WTC11 (cell line): Measurements from ENCODE around the gene NLRP6. TPM values are rescaled to one million over a fixed set of nuclear protein-coding genes. Genes with fewer than 3 reads are reported as not detected.
A peak's percentile ranks its signal among the peaks of the same experiment; 100 is the strongest.

Experiments used
- ARID4B ChIP-seq: sonication (generic); formaldehyde crosslinking; IDR thresholded peaks from 2 replicates; pipeline ENCODE4 v1.8.0; 2023; ENCODE audit warnings: missing genetic modification reagents, mild to moderate bottlenecking, borderline replicate concordance
- ETV6 ChIP-seq: sonication (generic); formaldehyde crosslinking; IDR thresholded peaks from 2 replicates; pipeline ENCODE4 v1.8.1; 2022; ENCODE audit warnings: mild to moderate bottlenecking, missing genetic modification reagents
- FOXJ3 ChIP-seq: sonication (generic); formaldehyde crosslinking; IDR thresholded peaks from 2 replicates; pipeline ENCODE4 v1.9.0; 2021; ENCODE audit warnings: missing genetic modification reagents, mild to moderate bottlenecking, borderline replicate concordance
- GRHL2 ChIP-seq: fragments of 250-450 bp; sonication (Bioruptor Pico); IDR thresholded peaks from 2 replicates; pipeline ENCODE4 v1.8.0; 2022; ENCODE audit warnings: mild to moderate bottlenecking, moderate library complexity; ENCODE audit not compliant: insufficient replicate concordance, severe bottlenecking
- HMGA2 ChIP-seq: fragments of 250-450 bp; sonication (Bioruptor Pico); IDR thresholded peaks from 2 replicates; pipeline ENCODE4 v1.4.0; 2021; ENCODE audit warnings: mild to moderate bottlenecking, moderate library complexity
- IRF2 ChIP-seq: sonication (generic); formaldehyde crosslinking; IDR thresholded peaks from 2 replicates; pipeline ENCODE4 v1.8.0; 2022; ENCODE audit warnings: low read depth, missing genetic modification reagents, borderline replicate concordance
- KAT7 ChIP-seq: sonication (generic); formaldehyde crosslinking; IDR thresholded peaks from 2 replicates; pipeline ENCODE4 v1.8.1; 2023; ENCODE audit warnings: missing genetic modification reagents, mild to moderate bottlenecking, borderline replicate concordance
- MYBL2 ChIP-seq: sonication (generic); formaldehyde crosslinking; IDR thresholded peaks from 2 replicates; pipeline ENCODE4 v1.8.1; 2023; ENCODE audit warnings: mild to moderate bottlenecking, moderate library complexity, missing genetic modification reagents
- NFYB ChIP-seq: sonication (generic); formaldehyde crosslinking; conservative IDR thresholded peaks from 2 replicates; pipeline ENCODE4 v1.8.0; 2022; ENCODE audit warnings: low read depth, missing genetic modification reagents
- NR2C2 ChIP-seq: sonication (generic); formaldehyde crosslinking; IDR thresholded peaks from 2 replicates; pipeline ENCODE4 v1.8.0; 2022; ENCODE audit warnings: mild to moderate bottlenecking, missing genetic modification reagents
- NR3C1 ChIP-seq: sonication (generic); formaldehyde crosslinking; conservative IDR thresholded peaks from 2 replicates; pipeline ENCODE4 v1.8.1; 2023; ENCODE audit warnings: low read depth, mild to moderate bottlenecking, missing genetic modification reagents
- PRDM15 ChIP-seq: sonication (generic); formaldehyde crosslinking; IDR thresholded peaks from 2 replicates; pipeline ENCODE4 v1.8.0; 2022; ENCODE audit warnings: missing genetic modification reagents
- PRRX2 ChIP-seq: fragments of 250-450 bp; sonication (Bioruptor Pico); IDR thresholded peaks from 2 replicates; pipeline ENCODE4 v1.8.0; 2021; ENCODE audit warnings: mild to moderate bottlenecking
- TP53 ChIP-seq: sonication (generic); formaldehyde crosslinking; IDR thresholded peaks from 2 replicates; pipeline ENCODE4 v1.8.1; 2023; ENCODE audit warnings: mild to moderate bottlenecking, missing genetic modification reagents
- ZBTB21 ChIP-seq: sonication (generic); formaldehyde crosslinking; IDR thresholded peaks from 2 replicates; pipeline ENCODE4 v1.8.1; 2023; ENCODE audit warnings: mild to moderate bottlenecking, missing genetic modification reagents, borderline replicate concordance
- ZNF121 ChIP-seq: sonication (generic); formaldehyde crosslinking; IDR thresholded peaks from 2 replicates; pipeline ENCODE4 v1.8.0; 2023; ENCODE audit warnings: missing genetic modification reagents
- ZNF396 ChIP-seq: fragments of 250-450 bp; sonication (Bioruptor Pico); IDR thresholded peaks from 2 replicates; pipeline ENCODE4 v1.8.0; 2021; ENCODE audit warnings: mild to moderate bottlenecking, moderate library complexity, borderline replicate concordance
- ZSCAN18 ChIP-seq: fragments of 250-450 bp; sonication (Bioruptor Pico); IDR thresholded peaks from 2 replicates; pipeline ENCODE4 v2.1.2; 2022; ENCODE audit warnings: mild to moderate bottlenecking, moderate library complexity
- total RNA-seq: library from RNA; stranded (reverse); gene quantifications from 3 replicates; pipeline ENCODE4 v1.2.3, GENCODE V29; 2021
- TF ChIP-seq, protein P1 (sequence below): sonication (generic); formaldehyde crosslinking; IDR thresholded peaks from 2 replicates; pipeline ENCODE4 v1.8.1; 2022; ENCODE audit warnings: mild to moderate bottlenecking, moderate library complexity, missing genetic modification reagents
- TF ChIP-seq, protein P2 (sequence below): fragments of 250-450 bp; sonication (Bioruptor Pico); IDR thresholded peaks from 2 replicates; pipeline ENCODE4 v1.9.0; 2021; ENCODE audit warnings: mild to moderate bottlenecking

The NLRP6 gene
- total RNA-seq, 1 experiment from 2014 or later, result 0.09 TPM

DNA sequence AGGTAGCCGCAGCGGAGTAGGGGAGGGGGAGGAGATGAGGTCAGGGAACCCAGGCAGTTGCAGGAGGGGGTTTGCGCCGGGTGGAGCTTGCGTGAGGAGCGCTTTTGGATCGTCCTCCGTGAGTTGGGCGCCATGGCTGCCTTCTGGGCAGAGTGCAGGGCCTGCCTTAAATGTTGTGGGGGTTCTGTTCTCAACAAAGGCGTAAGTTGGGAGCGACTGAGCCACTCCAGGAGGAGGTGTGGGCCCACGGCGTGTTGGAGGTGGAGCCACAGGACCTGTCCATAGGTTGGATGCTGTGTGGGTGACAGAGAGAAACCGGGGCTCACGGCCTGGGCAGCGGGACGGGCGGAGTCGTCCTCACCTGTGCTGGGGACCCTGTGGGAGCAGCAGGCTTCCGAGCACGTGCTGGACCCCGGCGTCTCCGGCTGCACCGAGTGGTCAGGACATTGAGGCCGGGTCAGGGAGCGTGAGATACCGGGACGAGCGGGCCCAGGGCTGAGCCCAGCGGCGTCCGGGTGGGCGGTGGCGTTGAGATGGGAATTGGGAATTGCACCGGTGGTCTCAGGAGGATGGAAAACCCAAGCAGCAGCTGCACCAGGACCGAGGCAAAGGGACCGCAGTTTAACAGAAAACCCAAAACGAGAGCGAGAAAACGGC lies 9.7 kb downstream of the NLRP6 start (continued):
- no peak for TF ChIP-seq GRHL2 (CRISPR knock-in tag)
- no peak for TF ChIP-seq KAT7
- no peak for TF ChIP-seq PRRX2 (CRISPR knock-in tag)
- no peak for TF ChIP-seq ZNF121 (CRISPR knock-in tag)
- no peak for TF ChIP-seq ZNF396 (CRISPR knock-in tag)
- no peak for TF ChIP-seq PRDM15 (CRISPR knock-in tag)
- no peak for TF ChIP-seq NFYB
- TF ChIP-seq HMGA2, result no peak
- 0 out of 2 replicates have a peak, but pooled peaks have one; percentile 34 for TF ChIP-seq TP53 (CRISPR knock-in tag)
- TF ChIP-seq, protein P1, sequence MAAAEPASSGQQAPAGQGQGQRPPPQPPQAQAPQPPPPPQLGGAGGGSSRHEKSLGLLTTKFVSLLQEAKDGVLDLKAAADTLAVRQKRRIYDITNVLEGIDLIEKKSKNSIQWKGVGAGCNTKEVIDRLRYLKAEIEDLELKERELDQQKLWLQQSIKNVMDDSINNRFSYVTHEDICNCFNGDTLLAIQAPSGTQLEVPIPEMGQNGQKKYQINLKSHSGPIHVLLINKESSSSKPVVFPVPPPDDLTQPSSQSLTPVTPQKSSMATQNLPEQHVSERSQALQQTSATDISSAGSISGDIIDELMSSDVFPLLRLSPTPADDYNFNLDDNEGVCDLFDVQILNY (CRISPR knock-in tag), result no peak
- TF ChIP-seq ARID4B, result no peak
- TF ChIP-seq FOXJ3 (CRISPR knock-in tag), result no peak
- TF ChIP-seq ZSCAN18, result no peak
- TF ChIP-seq, protein P2, sequence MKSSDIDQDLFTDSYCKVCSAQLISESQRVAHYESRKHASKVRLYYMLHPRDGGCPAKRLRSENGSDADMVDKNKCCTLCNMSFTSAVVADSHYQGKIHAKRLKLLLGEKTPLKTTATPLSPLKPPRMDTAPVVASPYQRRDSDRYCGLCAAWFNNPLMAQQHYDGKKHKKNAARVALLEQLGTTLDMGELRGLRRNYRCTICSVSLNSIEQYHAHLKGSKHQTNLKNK (CRISPR knock-in tag), result no peak
- no peak for TF ChIP-seq NR2C2 (CRISPR knock-in tag)
- TF ChIP-seq ZBTB21 (CRISPR knock-in tag), result no peak
- no peak; the same call in 1 of the 2 replicates for TF ChIP-seq NR3C1 (CRISPR knock-in tag)
- TF ChIP-seq ETV6 (CRISPR knock-in tag), result 0 out of 2 replicates have a peak, but pooled peaks have one; percentile 34
- TF ChIP-seq IRF2, result no peak
- no peak for TF ChIP-seq MYBL2
